GM18873 (cell line): ENCODE data around the gene DGKA.
"Not testable (repeated sequence)": the region's sequence is repeated elsewhere in the genome, so short reads cannot be mapped to it uniquely, and the experiment has no call there.

Source experiments
- ATAC-seq: cut with Tn5 transposase; IDR thresholded peaks from one replicate; pipeline ENCODE4 v1.9.1; 2021; ENCODE audit warnings: mild to moderate bottlenecking, moderate library complexity, moderate number of reproducible peaks; ENCODE audit not compliant: unreplicated experiment, low FRiP score

The DGKA gene

GRCh38 chr12:55995366-55995765 lies 64.4 kb downstream of the DGKA start:
- ATAC-seq = no peak

GRCh38 chr12:55996201-55996714 lies 65.3 kb downstream of the DGKA start:
- ATAC-seq = no peak

- ATAC-seq = peak; percentile 98
Observed at GRCh38 chr12:55996715-55997534, 66.0 kb downstream of the DGKA start, which contains the start of gene SUOX. Gene SUOX (plus strand): TSS chr12:55997276. CDS start chr12:56002222, 4,946 bp downstream.

GRCh38 chr12:55997535-55997859 lies 66.5 kb downstream of the DGKA start:
- no peak for ATAC-seq

GRCh38 chr12:55999522-55999921 lies 68.6 kb downstream of the DGKA start:
- not testable (repeated sequence) for ATAC-seq

GRCh38 chr12:55999999-56000540 lies 69.1 kb downstream of the DGKA start:
- not testable (repeated sequence) for ATAC-seq

- ATAC-seq = no peak
Observed at GRCh38 chr12:56001487-56002100, 70.6 kb downstream of the DGKA start.

- ATAC-seq = not testable (repeated sequence)
Observed at GRCh38 chr12:56003376-56003775, 72.4 kb downstream of the DGKA start.
